Hepatocyte (in vitro differentiated cells): Measurements from ENCODE around the gene PKN3. TPM values are rescaled to one million over a fixed set of nuclear protein-coding genes. Genes with fewer than 3 reads are reported as not detected.

ENCODE experiments used
- DNase-seq: peaks from one replicate; pipeline ENCODE4 v3.0.0-alpha.2; 2016; ENCODE audit warnings: low spot score
- H2AFZ ChIP-seq: fragments of 200-600 bp; sonication (generic); 2 replicates; pipeline ENCODE4 v1.6.0; 2016; ENCODE audit warnings: antibody characterized with exemption, mild to moderate bottlenecking
- H3K27ac ChIP-seq: fragments of 200-600 bp; sonication (generic); 2 replicates; pipeline ENCODE4 v1.5.1; 2016; ENCODE audit warnings: mild to moderate bottlenecking
- H3K27me3 ChIP-seq: fragments of 200-600 bp; sonication (generic); 2 replicates; pipeline ENCODE4 v1.6.1; 2016
- H3K36me3 ChIP-seq: fragments of 200-600 bp; sonication (generic); replicated peaks from 2 replicates; pipeline ENCODE4 v1.5.1; 2016; ENCODE audit warnings: low read depth; ENCODE audit not compliant: insufficient read depth
- H3K4me1 ChIP-seq: fragments of 200-600 bp; sonication (generic); 2 replicates; pipeline ENCODE4 v1.5.1; 2016; ENCODE audit warnings: mild to moderate bottlenecking, moderate library complexity; ENCODE audit not compliant: insufficient read depth
- H3K4me2 ChIP-seq: fragments of 200-600 bp; sonication (generic); 2 replicates; pipeline ENCODE4 v1.6.0; 2016
- H3K4me3 ChIP-seq: fragments of 200-600 bp; sonication (generic); 2 replicates; pipeline ENCODE4 v1.5.1; 2016; ENCODE audit warnings: mild to moderate bottlenecking
- H3K79me2 ChIP-seq: fragments of 200-600 bp; sonication (generic); 2 replicates; pipeline ENCODE4 v1.6.0; 2017; ENCODE audit warnings: mild to moderate bottlenecking
- H3K9me2 ChIP-seq: fragments of 200-600 bp; sonication (generic); replicated peaks from 2 replicates; pipeline ENCODE4 v1.6.0; 2017; ENCODE audit warnings: mild to moderate bottlenecking; ENCODE audit not compliant: insufficient read depth
- H3K9me3 ChIP-seq: fragments of 200-600 bp; sonication (generic); 2 replicates; pipeline ENCODE4 v1.5.1; 2016; ENCODE audit warnings: low read depth, mild to moderate bottlenecking
- H4K20me1 ChIP-seq: fragments of 200-600 bp; sonication (generic); 2 replicates; pipeline ENCODE4 v1.6.0; 2016; ENCODE audit warnings: mild to moderate bottlenecking; ENCODE audit not compliant: insufficient read depth, poor library complexity, severe bottlenecking
- EZH2 ChIP-seq: fragments of 200-600 bp; sonication (generic); IDR thresholded peaks from 2 replicates; pipeline ENCODE4 v1.6.1; 2016; ENCODE audit warnings: antibody characterized with exemption, mild to moderate bottlenecking, borderline replicate concordance
- EZH2phosphoT487 ChIP-seq: fragments of 200-600 bp; sonication (generic); IDR thresholded peaks from one replicate; pipeline ENCODE4 v1.6.1; 2018; ENCODE audit warnings: antibody characterized with exemption, mild to moderate bottlenecking, low read depth, moderate library complexity; ENCODE audit not compliant: unreplicated experiment, severe bottlenecking
- WGBS: methylation state at CpG from one replicate; pipeline ENCODE4 v1.1.6; 2016; ENCODE audit warnings: low lambda C conversion rate; ENCODE audit errors: missing lambda C conversion rate; 5-methylcytosine and 5-hydroxymethylcytosine counted together
- polyA plus RNA-seq: library from polyadenylated mRNA; unstranded; fragments of >200 nt; fragmentation: Nextera tagmentation; extraction: Ambion mirVana; gene quantifications from 2 replicates; pipeline ENCODE4 v1.2.1, GENCODE V29; 2016
- total RNA-seq: library from RNA; depleted of rRNA; stranded (reverse); fragments of >200 nt; gene quantifications from 2 replicates; pipeline ENCODE4 v1.2.3, GENCODE V29; 2014
- TF ChIP-seq, protein P1 (sequence below): fragments of 200-600 bp; sonication (generic); IDR thresholded peaks from 2 replicates; pipeline ENCODE4 v1.5.1; 2016; ENCODE audit warnings: antibody characterized with exemption, mild to moderate bottlenecking; ENCODE audit not compliant: poor library complexity

Gene PKN3
- total and polyA plus RNA-seq, 2 experiments from 2014 or later = 3.7 to 4.5 TPM

DNA sequence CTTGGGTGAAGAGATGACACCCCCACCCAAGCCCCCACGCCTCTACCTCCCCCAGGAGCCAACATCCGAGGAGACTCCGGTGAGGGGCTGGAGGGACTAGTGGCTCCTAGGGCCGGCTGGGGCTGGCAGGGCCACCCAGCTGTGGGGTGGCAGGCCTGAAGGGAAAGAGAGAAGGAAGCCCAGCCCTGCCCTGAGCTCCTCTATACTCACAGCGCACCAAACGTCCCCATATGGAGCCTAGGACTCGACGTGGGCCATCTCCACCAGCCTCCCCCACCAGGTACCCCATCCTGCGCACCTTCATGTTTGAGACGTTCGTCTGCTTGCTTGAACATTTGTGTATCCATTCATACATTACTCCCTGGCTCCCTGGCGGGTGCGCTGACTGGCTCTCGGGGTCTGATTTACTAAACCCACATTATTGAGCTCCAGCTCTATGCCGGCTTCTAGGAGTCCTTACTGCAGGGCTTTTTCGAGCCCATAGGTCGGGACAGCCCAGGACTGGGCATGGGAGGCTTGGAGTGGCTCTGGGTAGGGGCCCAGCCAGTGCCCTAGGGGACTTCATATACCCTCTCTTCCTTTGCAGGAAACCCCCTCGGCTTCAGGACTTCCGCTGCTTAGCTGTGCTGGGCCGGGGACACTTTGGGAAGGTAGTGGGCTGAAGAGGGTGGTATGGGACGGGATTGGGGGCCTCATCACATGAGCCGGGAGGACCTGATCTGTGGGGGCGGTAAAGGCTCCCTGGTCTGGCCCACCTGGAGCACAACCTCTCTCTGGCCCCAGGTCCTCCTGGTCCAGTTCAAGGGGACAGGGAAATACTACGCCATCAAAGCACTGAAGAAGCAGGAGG is 12.5 kb downstream of the PKN3 start:
- H3K4me3 ChIP-seq = no peak overlapping the region
- peaks cover 2% of the 10 kb centered on the region for H3K4me1 ChIP-seq
- no peaks in the 10 kb centered on the region for H3K9me3 ChIP-seq
- 92% methylated on average over 24 of the region's 24 CpGs for WGBS
- H4K20me1 ChIP-seq = no peaks in the 10 kb centered on the region
- H3K4me2 ChIP-seq = no peak overlapping the region
- no peak for DNase-seq
- H3K27me3 ChIP-seq = no peaks in the 10 kb centered on the region
- H3K79me2 ChIP-seq = no peaks in the 10 kb centered on the region
- no peaks in the 10 kb centered on the region for H3K36me3 ChIP-seq
- no peak for TF ChIP-seq EZH2
- TF ChIP-seq EZH2phosphoT487 = no peak
- TF ChIP-seq, protein P1, sequence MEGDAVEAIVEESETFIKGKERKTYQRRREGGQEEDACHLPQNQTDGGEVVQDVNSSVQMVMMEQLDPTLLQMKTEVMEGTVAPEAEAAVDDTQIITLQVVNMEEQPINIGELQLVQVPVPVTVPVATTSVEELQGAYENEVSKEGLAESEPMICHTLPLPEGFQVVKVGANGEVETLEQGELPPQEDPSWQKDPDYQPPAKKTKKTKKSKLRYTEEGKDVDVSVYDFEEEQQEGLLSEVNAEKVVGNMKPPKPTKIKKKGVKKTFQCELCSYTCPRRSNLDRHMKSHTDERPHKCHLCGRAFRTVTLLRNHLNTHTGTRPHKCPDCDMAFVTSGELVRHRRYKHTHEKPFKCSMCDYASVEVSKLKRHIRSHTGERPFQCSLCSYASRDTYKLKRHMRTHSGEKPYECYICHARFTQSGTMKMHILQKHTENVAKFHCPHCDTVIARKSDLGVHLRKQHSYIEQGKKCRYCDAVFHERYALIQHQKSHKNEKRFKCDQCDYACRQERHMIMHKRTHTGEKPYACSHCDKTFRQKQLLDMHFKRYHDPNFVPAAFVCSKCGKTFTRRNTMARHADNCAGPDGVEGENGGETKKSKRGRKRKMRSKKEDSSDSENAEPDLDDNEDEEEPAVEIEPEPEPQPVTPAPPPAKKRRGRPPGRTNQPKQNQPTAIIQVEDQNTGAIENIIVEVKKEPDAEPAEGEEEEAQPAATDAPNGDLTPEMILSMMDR = no peak
- no peak overlapping the region for H3K27ac ChIP-seq
- no peak overlapping the region for H2AFZ ChIP-seq
- no peaks in the 10 kb centered on the region for H3K9me2 ChIP-seq

DNA sequence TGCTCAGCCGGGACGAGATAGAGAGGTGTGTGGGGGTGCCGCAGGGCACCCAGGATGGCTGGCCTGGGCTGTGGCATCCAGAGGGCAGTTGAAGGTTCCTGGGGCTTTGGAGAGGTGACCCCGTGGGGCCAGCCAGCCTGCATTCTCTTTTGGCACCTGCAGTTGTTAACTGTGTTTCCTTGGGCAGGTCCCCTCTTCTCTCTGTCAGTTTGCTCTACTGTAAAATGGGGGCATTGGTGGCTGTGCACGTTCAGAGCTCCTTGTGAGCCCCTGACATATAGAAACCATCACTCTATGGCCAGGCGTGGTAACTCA is 13.1 kb downstream of the PKN3 start:
- no peaks in the 10 kb centered on the region for H3K27me3 ChIP-seq
- TF ChIP-seq EZH2phosphoT487 = no peak
- TF ChIP-seq, protein P1 = no peak
- no peak for TF ChIP-seq EZH2
- H3K9me3 ChIP-seq = no peaks in the 10 kb centered on the region
- peaks cover 2% of the 10 kb centered on the region for H3K4me1 ChIP-seq
- H3K4me2 ChIP-seq = no peak overlapping the region
- H2AFZ ChIP-seq = no peak overlapping the region
- no peaks in the 10 kb centered on the region for H4K20me1 ChIP-seq
- H3K27ac ChIP-seq = no peak overlapping the region
- H3K36me3 ChIP-seq = no peaks in the 10 kb centered on the region
- H3K79me2 ChIP-seq = no peaks in the 10 kb centered on the region
- H3K4me3 ChIP-seq = no peak overlapping the region
- H3K9me2 ChIP-seq = no peaks in the 10 kb centered on the region
- DNase-seq = no peak
- WGBS = 88% methylated on average over 6 of the region's 6 CpGs

DNA sequence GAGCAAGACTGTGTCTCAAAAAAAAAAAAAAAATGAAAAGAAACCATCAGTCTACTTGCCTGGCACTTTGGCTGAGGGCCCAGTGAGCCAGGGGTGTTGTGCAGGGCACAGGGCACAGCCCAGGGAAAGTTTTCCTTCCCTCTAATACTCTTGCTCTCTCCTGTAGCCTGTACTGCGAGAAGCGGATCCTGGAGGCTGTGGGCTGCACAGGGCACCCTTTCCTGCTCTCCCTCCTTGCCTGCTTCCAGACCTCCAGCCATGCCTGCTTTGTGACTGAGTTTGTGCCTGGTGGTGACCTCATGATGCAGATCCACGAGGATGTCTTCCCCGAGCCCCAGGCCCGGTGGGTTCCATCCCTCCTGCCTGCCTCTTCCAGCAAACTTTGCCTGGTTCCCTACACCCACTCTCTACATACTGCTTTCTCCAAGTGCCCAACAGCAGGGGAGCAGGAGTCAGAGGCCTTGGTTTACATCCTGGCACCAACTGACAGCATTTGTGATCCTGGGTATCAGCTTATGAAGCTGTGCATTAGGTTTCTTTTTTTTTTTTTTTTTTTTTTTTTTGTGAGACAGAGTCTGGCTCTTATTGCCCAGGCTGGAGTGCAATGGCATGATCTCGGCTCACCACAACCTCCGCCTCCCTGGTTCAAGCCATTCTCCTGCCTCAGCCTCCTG is 14.4 kb downstream of the PKN3 start:
- no peaks in the 10 kb centered on the region for H3K27me3 ChIP-seq
- DNase-seq = no peak
- no peak overlapping the region for H3K4me3 ChIP-seq
- H3K9me2 ChIP-seq = no peaks in the 10 kb centered on the region
- peaks cover 2% of the 10 kb centered on the region for H3K4me1 ChIP-seq
- no peaks in the 10 kb centered on the region for H3K36me3 ChIP-seq
- H3K9me3 ChIP-seq = no peaks in the 10 kb centered on the region
- 93% methylated on average over 7 of the region's 7 CpGs for WGBS
- H3K79me2 ChIP-seq = no peaks in the 10 kb centered on the region
- no peak overlapping the region for H3K4me2 ChIP-seq
- TF ChIP-seq EZH2 = no peak
- TF ChIP-seq, protein P1 = no peak
- TF ChIP-seq EZH2phosphoT487 = no peak
- no peaks in the 10 kb centered on the region for H4K20me1 ChIP-seq
- H3K27ac ChIP-seq = no peak overlapping the region
- H2AFZ ChIP-seq = no peak overlapping the region
